HepG2 (cell line): Measurements from ENCODE around the gene FRAS1. TPM values are rescaled to one million over a fixed set of nuclear protein-coding genes. Genes with fewer than 3 reads are reported as not detected.

Experiments used
- FOXK2 ChIP-seq: fragments of 450-650 bp; IDR thresholded peaks from 2 replicates; pipeline ENCODE4 v1.6.1; 2016
- MLLT10 ChIP-seq: sonication (generic); formaldehyde crosslinking; IDR thresholded peaks from 2 replicates; pipeline ENCODE4 v1.4.0; 2020; ENCODE audit warnings: missing genetic modification reagents
- RERE ChIP-seq: IDR thresholded peaks from 2 replicates; pipeline ENCODE4 v1.6.1; 2016; ENCODE audit warnings: low read depth, missing genetic modification reagents, missing compliant biosample characterization
- RFXAP ChIP-seq: sonication (generic); formaldehyde crosslinking; IDR thresholded peaks from 2 replicates; pipeline ENCODE4 v1.4.0; 2020; ENCODE audit warnings: missing genetic modification reagents, borderline replicate concordance
- SIX4 ChIP-seq: sonication (generic); formaldehyde crosslinking; IDR thresholded peaks from 2 replicates; pipeline ENCODE4 v1.4.0; 2020; ENCODE audit warnings: missing genetic modification reagents
- TAF1 ChIP-seq: sonication (generic); formaldehyde crosslinking; IDR thresholded peaks from 2 replicates; pipeline ENCODE4 v1.4.0; 2020; ENCODE audit warnings: missing genetic modification reagents
- TCF7 ChIP-seq: sonication (generic); IDR thresholded peaks from 2 replicates; pipeline ENCODE4 v1.6.1; 2016; ENCODE audit warnings: antibody characterized with exemption, low read depth
- ZNF205 ChIP-seq: IDR thresholded peaks from 2 replicates; pipeline ENCODE4 v1.6.1; 2018; ENCODE audit warnings: missing biosample characterization, missing genetic modification reagents
- ZNF891 ChIP-seq: sonication (generic); formaldehyde crosslinking; IDR thresholded peaks from 2 replicates; pipeline ENCODE4 v1.5.0; 2020; ENCODE audit warnings: mild to moderate bottlenecking, missing genetic modification reagents
- polyA plus RNA-seq, 8 experiments: library from polyadenylated mRNA; depleted of rRNA in 3 of 8; stranded (reverse) in 7 of 8; unstranded in 1 of 8; fragments of >200 nt; fragmentation: Illumina TruSeq in 4 of 8; extraction: Trizol in 4 of 8; gene quantifications; 2 replicates each; pipeline versions ENCODE4 v1.2.1 to v1.2.3, GENCODE V29; 2011 to 2016; ENCODE audit warnings: low read depth in 4 of 8, missing spikeins in 1 of 8, mixed read lengths in 1 of 8; ENCODE audit not compliant: insufficient read depth in 1 of 8
- total RNA-seq, 5 experiments: library from RNA; depleted of rRNA; stranded (reverse); fragments of >200 nt; fragmentation: Illumina TruSeq; extraction: Trizol; gene quantifications; 2 replicates each; pipeline ENCODE4 v1.2.3, GENCODE V29; 2016; ENCODE audit warnings: low read depth in 1 of 5
- TF ChIP-seq, protein P1 (sequence below): sonication (generic); formaldehyde crosslinking; IDR thresholded peaks from 2 replicates; pipeline ENCODE4 v1.4.0; 2020; ENCODE audit warnings: missing genetic modification reagents; ENCODE audit errors: not compliant biosample characterization
- TF ChIP-seq, protein P2 (sequence below): IDR thresholded peaks from 2 replicates; pipeline ENCODE4 v1.4.0; 2020; ENCODE audit warnings: mild to moderate bottlenecking, missing genetic modification reagents
- TF ChIP-seq, protein P3 (sequence below): sonication (generic); formaldehyde crosslinking; IDR thresholded peaks from 2 replicates; pipeline ENCODE4 v1.5.0; 2020; ENCODE audit warnings: mild to moderate bottlenecking, missing genetic modification reagents

Gene FRAS1
- total and polyA plus RNA-seq, 2 of the 13 experiments (the other 11 are each of a cell fraction or from before 2014, with no cell fraction given) = 22.5 to 31.6 TPM

DNA sequence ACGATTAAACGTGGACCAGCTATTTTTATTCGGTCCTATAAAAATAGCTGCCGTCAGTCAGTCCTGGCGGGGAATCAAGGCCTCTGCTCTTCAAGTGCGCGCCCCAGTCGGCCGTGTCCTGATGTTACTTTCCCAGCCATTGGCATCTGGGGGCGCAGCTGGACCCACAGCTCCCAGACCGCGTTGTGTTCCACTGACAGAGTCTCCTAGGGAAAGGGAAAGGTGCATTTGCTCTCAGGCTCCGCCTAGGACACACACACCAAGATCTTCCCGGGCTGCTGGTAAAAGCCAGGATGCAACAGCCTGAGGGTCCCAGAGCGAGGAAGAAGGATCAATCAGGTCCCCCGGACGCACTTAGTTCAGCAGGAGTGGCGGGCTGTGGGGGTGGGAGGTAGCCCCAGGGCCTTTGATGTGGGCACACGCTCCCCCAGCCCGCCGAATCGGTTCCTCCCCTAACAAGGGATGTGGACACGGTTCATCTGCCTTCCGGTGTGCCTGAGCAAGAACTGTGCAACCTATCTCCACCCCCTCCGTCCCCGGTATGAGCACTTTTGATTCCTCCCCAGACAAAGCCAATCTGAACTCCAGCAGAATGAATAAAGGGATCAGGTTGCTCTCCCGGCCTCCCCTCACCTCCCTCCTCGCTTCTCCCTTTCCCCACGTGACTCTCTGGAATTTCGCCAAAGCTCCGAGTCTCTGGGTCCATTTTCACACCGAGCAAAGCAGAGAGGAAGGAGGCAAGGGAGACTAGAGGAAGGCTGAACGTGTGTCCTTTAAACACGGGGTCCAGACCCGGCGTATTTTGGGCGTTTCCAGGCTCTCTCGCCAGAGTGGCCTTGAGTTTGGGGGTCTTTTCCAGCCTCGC, 626 bp upstream of the FRAS1 start (continued):
- TF ChIP-seq, protein P1, sequence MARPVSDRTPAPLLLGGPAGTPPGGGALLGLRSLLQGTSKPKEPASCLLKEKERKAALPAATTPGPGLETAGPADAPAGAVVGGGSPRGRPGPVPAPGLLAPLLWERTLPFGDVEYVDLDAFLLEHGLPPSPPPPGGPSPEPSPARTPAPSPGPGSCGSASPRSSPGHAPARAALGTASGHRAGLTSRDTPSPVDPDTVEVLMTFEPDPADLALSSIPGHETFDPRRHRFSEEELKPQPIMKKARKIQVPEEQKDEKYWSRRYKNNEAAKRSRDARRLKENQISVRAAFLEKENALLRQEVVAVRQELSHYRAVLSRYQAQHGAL (CRISPR knock-in tag) = no peak
- peak; percentile 20; the same call in 1 of the 2 replicates for TF ChIP-seq SIX4
- TF ChIP-seq ZNF205 = peak; percentile 67; the same call in 1 of the 2 replicates
- TF ChIP-seq RERE (CRISPR knock-in tag) = 0 out of 2 replicates have a peak, but pooled peaks have one; percentile 13
- TF ChIP-seq TAF1 (CRISPR knock-in tag) = peak; percentile 52
- TF ChIP-seq, protein P2, sequence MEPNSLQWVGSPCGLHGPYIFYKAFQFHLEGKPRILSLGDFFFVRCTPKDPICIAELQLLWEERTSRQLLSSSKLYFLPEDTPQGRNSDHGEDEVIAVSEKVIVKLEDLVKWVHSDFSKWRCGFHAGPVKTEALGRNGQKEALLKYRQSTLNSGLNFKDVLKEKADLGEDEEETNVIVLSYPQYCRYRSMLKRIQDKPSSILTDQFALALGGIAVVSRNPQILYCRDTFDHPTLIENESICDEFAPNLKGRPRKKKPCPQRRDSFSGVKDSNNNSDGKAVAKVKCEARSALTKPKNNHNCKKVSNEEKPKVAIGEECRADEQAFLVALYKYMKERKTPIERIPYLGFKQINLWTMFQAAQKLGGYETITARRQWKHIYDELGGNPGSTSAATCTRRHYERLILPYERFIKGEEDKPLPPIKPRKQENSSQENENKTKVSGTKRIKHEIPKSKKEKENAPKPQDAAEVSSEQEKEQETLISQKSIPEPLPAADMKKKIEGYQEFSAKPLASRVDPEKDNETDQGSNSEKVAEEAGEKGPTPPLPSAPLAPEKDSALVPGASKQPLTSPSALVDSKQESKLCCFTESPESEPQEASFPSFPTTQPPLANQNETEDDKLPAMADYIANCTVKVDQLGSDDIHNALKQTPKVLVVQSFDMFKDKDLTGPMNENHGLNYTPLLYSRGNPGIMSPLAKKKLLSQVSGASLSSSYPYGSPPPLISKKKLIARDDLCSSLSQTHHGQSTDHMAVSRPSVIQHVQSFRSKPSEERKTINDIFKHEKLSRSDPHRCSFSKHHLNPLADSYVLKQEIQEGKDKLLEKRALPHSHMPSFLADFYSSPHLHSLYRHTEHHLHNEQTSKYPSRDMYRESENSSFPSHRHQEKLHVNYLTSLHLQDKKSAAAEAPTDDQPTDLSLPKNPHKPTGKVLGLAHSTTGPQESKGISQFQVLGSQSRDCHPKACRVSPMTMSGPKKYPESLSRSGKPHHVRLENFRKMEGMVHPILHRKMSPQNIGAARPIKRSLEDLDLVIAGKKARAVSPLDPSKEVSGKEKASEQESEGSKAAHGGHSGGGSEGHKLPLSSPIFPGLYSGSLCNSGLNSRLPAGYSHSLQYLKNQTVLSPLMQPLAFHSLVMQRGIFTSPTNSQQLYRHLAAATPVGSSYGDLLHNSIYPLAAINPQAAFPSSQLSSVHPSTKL (CRISPR knock-in tag) = no peak
- TF ChIP-seq FOXK2 = no peak
- TF ChIP-seq MLLT10 = no peak
- TF ChIP-seq TCF7 = peak; percentile 60; the same call in 1 of the 2 replicates
- 0 out of 2 replicates have a peak, but pooled peaks have one; percentile 67 for TF ChIP-seq RFXAP
- TF ChIP-seq ZNF891 = no peak
- TF ChIP-seq, protein P3, sequence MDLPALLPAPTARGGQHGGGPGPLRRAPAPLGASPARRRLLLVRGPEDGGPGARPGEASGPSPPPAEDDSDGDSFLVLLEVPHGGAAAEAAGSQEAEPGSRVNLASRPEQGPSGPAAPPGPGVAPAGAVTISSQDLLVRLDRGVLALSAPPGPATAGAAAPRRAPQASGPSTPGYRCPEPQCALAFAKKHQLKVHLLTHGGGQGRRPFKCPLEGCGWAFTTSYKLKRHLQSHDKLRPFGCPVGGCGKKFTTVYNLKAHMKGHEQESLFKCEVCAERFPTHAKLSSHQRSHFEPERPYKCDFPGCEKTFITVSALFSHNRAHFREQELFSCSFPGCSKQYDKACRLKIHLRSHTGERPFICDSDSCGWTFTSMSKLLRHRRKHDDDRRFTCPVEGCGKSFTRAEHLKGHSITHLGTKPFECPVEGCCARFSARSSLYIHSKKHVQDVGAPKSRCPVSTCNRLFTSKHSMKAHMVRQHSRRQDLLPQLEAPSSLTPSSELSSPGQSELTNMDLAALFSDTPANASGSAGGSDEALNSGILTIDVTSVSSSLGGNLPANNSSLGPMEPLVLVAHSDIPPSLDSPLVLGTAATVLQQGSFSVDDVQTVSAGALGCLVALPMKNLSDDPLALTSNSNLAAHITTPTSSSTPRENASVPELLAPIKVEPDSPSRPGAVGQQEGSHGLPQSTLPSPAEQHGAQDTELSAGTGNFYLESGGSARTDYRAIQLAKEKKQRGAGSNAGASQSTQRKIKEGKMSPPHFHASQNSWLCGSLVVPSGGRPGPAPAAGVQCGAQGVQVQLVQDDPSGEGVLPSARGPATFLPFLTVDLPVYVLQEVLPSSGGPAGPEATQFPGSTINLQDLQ (CRISPR knock-in tag) = peak; percentile 82; the same call in 1 of the 2 replicates
